ENCODE measurements around the gene MAST4.

DNA sequence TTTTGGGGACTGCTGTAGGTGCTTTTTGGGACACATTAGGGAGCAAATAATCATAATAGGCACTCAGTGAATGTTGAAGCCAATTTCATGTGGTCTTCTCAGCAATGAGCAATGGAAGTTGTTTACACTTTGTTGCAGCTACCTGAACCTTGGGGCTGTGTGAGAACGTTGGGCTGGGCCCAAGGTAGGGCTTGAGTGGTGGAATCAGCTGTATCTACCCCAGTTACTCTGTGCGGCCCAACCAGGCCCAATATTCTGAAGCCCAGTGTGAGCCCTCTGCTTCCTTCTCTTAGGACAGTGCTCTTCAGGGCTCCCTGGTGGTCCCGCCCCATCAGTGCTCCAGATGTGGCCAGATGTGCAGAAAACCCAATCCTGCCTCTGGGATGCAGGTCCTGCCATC, 38.4 kb downstream of the MAST4 start:
- TF ChIP-seq CTCF (IDR thresholded peaks at IDR 0.05) (no peak), EZH2 (IDR thresholded peaks at IDR 0.05; ENCODE audit: borderline replicate concordance, insufficient read depth, low read depth, low read length, poor library complexity, severe bottlenecking) (no peak)

Data from B cell (primary cell).